Measurements from ENCODE around the gene FURIN. TPM values are rescaled to one million over a fixed set of nuclear protein-coding genes. Genes with fewer than 3 reads are reported as not detected.

The FURIN gene
- total and polyA plus RNA-seq, 2 of the 4 experiments (the other 2 are of a cell fraction) = 34.8 to 54.3 TPM

DNA sequence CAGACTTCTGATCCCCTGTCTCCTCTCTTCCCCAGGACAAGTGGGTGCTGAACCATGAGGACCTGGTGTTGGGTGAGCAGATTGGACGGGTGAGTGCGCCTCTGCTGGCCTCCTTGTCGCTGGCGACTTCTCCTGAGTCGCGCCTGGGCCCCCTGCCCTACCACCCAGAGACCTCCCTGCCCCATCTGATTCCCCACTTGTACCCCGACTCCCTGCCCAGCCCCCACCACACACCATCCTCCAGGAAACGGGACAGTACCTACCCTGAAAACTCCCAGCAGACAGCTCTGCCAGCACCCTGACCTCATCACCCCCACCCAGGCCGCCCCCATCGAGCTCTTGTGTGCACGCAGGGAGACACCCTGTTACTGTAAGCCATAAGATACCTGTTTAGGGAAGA, 23.6 kb downstream of the FURIN start:
- dilution Hi-C loops (cut with HindIII; ENCODE audit: low sequenced_read_pairs, unreplicated experiment) = no loop called here
- no peak overlapping the region for H3K4ac ChIP-seq (ENCODE audit: low read depth, low read length)
- TF ChIP-seq CHD1 (IDR thresholded peaks at IDR 0.05; ENCODE audit: low read depth, low read length) (no peak), MAZ (IDR thresholded peaks at IDR 0.05; ENCODE audit: borderline replicate concordance, low read depth, low read length) (no peak), RCOR1 (IDR thresholded peaks at IDR 0.05; ENCODE audit: insufficient replicate concordance, low read length) (no peak), NFE2L2 (IDR thresholded peaks at IDR 0.05; ENCODE audit: low read depth, low read length) (no peak), BHLHE40 (IDR thresholded peaks at IDR 0.05; ENCODE audit: low read depth, low read length) (no peak), SMC3 (IDR thresholded peaks at IDR 0.05; ENCODE audit: low read depth, low read length) (no peak), FOS (IDR thresholded peaks at IDR 0.05; ENCODE audit: low read depth, low read length) (no peak), RFX5 (IDR thresholded peaks at IDR 0.05; ENCODE audit: low read depth, low read length) (no peak), MXI1 (IDR thresholded peaks at IDR 0.05; ENCODE audit: borderline replicate concordance, low read depth, low read length) (no peak), USF2 (IDR thresholded peaks at IDR 0.05; ENCODE audit: low read depth, low read length) (no peak), MAFK (IDR thresholded peaks at IDR 0.05; ENCODE audit: low read depth, low read length) (no peak), RAD21 (IDR thresholded peaks at IDR 0.05; ENCODE audit: low read length) (no peak)
- TF ChIP-seq, protein P1, sequence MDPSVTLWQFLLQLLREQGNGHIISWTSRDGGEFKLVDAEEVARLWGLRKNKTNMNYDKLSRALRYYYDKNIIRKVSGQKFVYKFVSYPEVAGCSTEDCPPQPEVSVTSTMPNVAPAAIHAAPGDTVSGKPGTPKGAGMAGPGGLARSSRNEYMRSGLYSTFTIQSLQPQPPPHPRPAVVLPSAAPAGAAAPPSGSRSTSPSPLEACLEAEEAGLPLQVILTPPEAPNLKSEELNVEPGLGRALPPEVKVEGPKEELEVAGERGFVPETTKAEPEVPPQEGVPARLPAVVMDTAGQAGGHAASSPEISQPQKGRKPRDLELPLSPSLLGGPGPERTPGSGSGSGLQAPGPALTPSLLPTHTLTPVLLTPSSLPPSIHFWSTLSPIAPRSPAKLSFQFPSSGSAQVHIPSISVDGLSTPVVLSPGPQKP (IDR thresholded peaks at IDR 0.05; ENCODE audit: borderline replicate concordance, low read depth, low read length) = no peak
- H2BK120ac ChIP-seq (ENCODE audit: low read depth, low read length) = no peak overlapping the region
- H3K4me1 ChIP-seq (ENCODE audit: control insufficient read depth, insufficient read depth, low read length) = no peaks in the 10 kb centered on the region
- H3K9me3 ChIP-seq (ENCODE audit: control insufficient read depth, insufficient read depth, low read length) = no peaks in the 10 kb centered on the region
- no peaks in the 10 kb centered on the region for H3K79me1 ChIP-seq (ENCODE audit: low read depth in 1 of 2, low read length in 2 of 2)
- peaks cover 28% of the 10 kb centered on the region for H3K36me3 ChIP-seq (ENCODE audit: control insufficient read depth, insufficient read depth, low read length)
- ChIA-PET CTCF (no interaction called here), POLR2A (ENCODE audit: unreplicated experiment) (interaction anchor here (0.6 kb wide), 1 partner anchor 17 kb away, joined by 24 read pairs; no protein-coding TSS in a partner anchor)
- no peak overlapping the region for H3K56ac ChIP-seq (ENCODE audit: extremely low read depth, insufficient read depth, low read length)
- H4K8ac ChIP-seq (ENCODE audit: low read depth in 2 of 2, low read length in 2 of 2) = no peak overlapping the region
- no peak overlapping the region for H4K91ac ChIP-seq (ENCODE audit: insufficient read depth, low read depth, low read length)
- H2BK15ac ChIP-seq (ENCODE audit: low read depth, low read length) = no peak overlapping the region
- H2BK20ac ChIP-seq (ENCODE audit: low read depth, low read length) = no peak overlapping the region
- H2AK9ac ChIP-seq (replicated peaks; ENCODE audit: low read depth, low read length, poor library complexity) = no peak overlapping the region
- intact Hi-C loops (cut with micrococcal nuclease) = no loop called here
- no peak overlapping the region for H2AFZ ChIP-seq (replicated peaks; ENCODE audit: low read length, poor library complexity)
- peaks cover 3% of the 10 kb centered on the region; the same call in 1 of the 2 replicates for H3K9me1 ChIP-seq (ENCODE audit: insufficient read depth, low read length)
- no peak overlapping the region for H2AK5ac ChIP-seq (ENCODE audit: low read depth, low read length)
- H3K4me3 ChIP-seq (ENCODE audit: insufficient read depth, low read depth, low read length) = no peak overlapping the region
- H3K9ac ChIP-seq (ENCODE audit: low read depth, low read length) = no peak overlapping the region
- DNase-seq = no peak
- no peak overlapping the region for H3K4me2 ChIP-seq (ENCODE audit: low read depth, low read length)
- 93% methylated on average over 7 of the region's 11 CpGs; no CpG with 5 or more reads in 1 of the 2 experiments for WGBS, 2 experiments (ENCODE audit: extremely low coverage in 2 of 2, insufficient read length in 1 of 2)
- no peak for ATAC-seq (ENCODE audit: low read depth)
- no peak overlapping the region for H3K14ac ChIP-seq (replicated peaks; ENCODE audit: low read depth, low read length)
- no peaks in the 10 kb centered on the region for H4K20me1 ChIP-seq (ENCODE audit: insufficient read depth, low read length)
- H4K5ac ChIP-seq (ENCODE audit: low read depth, low read length) = no peak overlapping the region
- no peak overlapping the region for H2BK5ac ChIP-seq (ENCODE audit: low read depth, low read length, poor library complexity, severe bottlenecking)
- no peak overlapping the region for H3K23ac ChIP-seq (ENCODE audit: low read depth, low read length)
- in situ Hi-C loops (cut with MboI; ENCODE audit: low sequenced_read_pairs) = loop anchor here (25.0 kb wide), 1 partner anchor 580 kb away; no protein-coding TSS in a partner anchor
- no peaks in the 10 kb centered on the region for H3K27me3 ChIP-seq (ENCODE audit: control insufficient read depth, insufficient read depth, low read length)
- no peak overlapping the region for H3K27ac ChIP-seq (ENCODE audit: insufficient read depth, low read length)
- BruUV-seq (replicated peaks) = no TSS peak
- no peak overlapping the region for H3K18ac ChIP-seq (ENCODE audit: low read depth, low read length)

Data from IMR-90 (cell line).